ENCODE data around the gene CSK.

The CSK gene

DNA sequence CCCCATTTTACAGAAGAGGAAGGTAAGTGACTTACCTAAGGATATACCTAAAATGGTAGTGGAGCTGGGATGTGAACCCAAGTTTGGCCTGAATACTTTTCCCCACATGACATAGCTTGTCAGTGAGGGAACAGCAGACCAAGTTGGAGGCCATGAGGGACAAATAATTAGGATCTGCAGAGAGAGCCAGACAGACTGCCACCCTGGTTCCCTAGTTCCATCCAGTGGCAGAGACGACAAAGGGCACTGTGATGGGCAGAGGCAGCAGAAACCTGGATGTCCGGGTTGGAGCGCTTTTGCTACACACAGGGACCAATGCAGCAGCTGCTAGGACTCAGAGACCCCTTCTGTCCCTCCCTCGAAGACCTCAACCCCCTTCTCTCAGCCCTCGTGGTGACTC is 45.7 kb downstream of the CSK start:
- no peak for DNase-seq (ENCODE audit: low read depth)
- H3K4me3 ChIP-seq (ENCODE audit: low read length): no peak overlapping the region
- TF ChIP-seq, protein P1, sequence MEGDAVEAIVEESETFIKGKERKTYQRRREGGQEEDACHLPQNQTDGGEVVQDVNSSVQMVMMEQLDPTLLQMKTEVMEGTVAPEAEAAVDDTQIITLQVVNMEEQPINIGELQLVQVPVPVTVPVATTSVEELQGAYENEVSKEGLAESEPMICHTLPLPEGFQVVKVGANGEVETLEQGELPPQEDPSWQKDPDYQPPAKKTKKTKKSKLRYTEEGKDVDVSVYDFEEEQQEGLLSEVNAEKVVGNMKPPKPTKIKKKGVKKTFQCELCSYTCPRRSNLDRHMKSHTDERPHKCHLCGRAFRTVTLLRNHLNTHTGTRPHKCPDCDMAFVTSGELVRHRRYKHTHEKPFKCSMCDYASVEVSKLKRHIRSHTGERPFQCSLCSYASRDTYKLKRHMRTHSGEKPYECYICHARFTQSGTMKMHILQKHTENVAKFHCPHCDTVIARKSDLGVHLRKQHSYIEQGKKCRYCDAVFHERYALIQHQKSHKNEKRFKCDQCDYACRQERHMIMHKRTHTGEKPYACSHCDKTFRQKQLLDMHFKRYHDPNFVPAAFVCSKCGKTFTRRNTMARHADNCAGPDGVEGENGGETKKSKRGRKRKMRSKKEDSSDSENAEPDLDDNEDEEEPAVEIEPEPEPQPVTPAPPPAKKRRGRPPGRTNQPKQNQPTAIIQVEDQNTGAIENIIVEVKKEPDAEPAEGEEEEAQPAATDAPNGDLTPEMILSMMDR (conservative IDR thresholded peaks at IDR 0.05; ENCODE audit: low read length): no peak

DNA sequence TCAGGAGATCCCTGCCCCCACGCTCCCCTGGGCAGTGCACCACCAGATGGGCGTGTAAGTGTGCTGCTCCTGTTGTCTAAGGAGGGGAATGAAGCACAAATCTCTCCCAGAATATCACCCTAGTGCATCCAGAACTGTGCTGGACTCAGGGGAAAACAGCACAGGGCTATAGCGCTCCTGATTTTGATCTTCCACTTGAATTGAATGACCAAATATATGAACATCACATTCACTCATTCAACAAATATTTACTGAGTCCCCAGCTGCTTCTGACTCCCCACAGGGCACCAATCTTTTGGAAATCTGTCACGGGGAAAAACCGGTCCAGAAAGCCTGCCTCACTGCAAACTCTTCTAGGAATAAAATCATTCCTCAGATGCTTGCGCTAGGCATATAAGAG is 47.0 kb downstream of the CSK start:
- no peak for DNase-seq (ENCODE audit: low read depth)
- TF ChIP-seq, protein P1 (conservative IDR thresholded peaks at IDR 0.05; ENCODE audit: low read length): no peak
- no peak overlapping the region for H3K4me3 ChIP-seq (ENCODE audit: low read length)

DNA sequence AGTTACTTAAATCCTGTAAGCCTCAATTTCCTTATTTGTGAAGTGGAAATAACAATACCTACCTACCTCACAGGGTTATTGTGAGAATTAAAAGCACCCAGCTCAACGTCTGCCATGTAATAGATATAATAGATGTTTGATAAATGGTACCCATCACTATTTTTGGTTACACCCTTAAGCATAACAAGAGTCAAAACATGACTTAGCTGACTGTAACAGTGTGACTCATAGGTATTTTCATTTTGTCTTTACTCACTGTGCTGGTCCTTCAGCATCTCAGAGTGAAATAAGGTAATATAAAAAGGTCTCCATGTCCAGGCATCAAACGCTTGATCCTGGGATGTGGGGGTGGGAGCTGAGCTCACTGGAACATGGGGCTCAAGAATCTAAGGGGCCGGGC is 47.6 kb downstream of the CSK start:
- TF ChIP-seq, protein P1 (conservative IDR thresholded peaks at IDR 0.05; ENCODE audit: low read length): no peak
- peak; percentile 5 for DNase-seq (ENCODE audit: low read depth)
- no peak overlapping the region for H3K4me3 ChIP-seq (ENCODE audit: low read length)

DNA sequence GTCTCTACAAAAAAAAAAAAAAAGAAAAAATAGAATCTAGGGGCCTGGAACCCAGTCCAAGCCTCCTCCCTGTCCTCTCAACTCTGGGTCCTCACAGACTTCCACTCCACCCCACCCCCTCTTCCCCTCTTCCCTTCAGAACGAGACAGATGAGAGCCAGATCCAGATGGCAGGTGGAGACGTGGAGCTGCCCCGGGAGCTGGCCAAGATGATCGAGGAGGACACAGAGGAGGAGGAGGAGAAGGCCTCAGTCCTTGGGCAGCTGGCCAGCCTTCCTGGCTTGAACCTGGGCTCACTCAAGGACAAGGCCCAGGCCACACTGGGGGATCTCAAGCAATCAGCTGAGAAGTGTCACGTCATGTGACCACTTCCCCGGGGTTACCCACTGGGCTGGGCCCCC is 48.1 kb downstream of the CSK start:
- DNase-seq (ENCODE audit: low read depth): no peak
- H3K4me3 ChIP-seq (ENCODE audit: low read length): no peak overlapping the region
- TF ChIP-seq, protein P1 (conservative IDR thresholded peaks at IDR 0.05; ENCODE audit: low read length): no peak

DNA sequence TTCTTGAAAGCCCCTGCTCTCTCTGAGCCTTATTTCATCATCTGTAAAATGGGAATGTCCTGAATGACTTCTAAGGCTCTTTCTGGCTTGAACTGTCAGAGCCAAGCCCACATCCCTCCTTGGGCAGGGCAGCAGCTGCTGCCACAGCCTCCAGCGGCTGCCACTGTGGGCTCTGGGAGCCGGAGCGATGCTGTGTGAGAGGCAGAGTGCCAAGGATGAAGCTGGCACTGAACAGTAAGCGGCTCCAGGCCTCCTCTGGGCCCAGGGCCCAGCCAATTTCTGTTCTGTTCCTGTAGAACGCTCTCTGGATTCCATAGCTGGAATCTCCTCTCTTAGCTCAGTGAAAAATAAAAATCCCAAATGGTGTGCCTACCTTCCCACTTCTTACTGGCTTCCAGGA is 49.0 kb downstream of the CSK start:
- DNase-seq (ENCODE audit: low read depth): peak; percentile 27
- TF ChIP-seq, protein P1 (conservative IDR thresholded peaks at IDR 0.05; ENCODE audit: low read length): no peak

DNA sequence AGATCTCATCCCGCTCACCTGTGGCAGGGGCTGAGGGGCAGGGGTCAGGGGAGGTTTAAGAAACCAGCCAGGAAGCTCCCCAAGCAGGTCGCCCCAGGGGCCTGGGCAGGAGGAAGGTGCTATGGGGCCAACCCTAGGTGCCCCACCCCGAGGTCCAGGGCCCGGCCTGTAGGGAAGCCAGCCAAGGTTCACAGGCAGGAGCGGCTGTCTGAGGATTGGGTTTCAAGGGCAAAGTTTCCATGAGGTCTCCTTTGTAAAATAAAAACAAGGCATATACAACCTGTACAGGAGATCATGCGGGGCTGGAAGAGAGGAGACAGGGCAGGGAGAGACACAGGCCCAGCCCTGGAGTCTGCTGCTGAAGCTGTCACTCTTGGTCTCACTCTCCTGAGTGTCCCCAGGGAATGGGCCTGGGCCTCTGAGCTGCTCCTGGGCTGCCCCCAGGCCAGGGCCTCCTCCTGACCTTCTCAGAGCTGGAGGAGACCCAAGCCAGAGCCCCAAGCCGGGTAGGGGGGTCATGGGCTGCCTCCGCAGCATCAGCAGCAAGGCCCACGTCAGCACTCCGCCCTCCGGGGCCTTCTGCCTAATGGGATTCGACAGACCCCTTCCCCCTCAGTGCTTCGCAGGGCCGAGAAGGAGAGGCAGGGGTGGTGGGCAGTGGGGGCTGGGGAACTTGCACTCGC is 50.1 kb downstream of the CSK start:
- no peak overlapping the region for H3K4me3 ChIP-seq (ENCODE audit: low read length)
- TF ChIP-seq, protein P1 (conservative IDR thresholded peaks at IDR 0.05; ENCODE audit: low read length): no peak
- DNase-seq (ENCODE audit: low read depth): no peak

More for the DNA sequence above, 49.0 kb downstream of the CSK start:
- no peak overlapping the region for H3K4me3 ChIP-seq (ENCODE audit: low read length)

DNA sequence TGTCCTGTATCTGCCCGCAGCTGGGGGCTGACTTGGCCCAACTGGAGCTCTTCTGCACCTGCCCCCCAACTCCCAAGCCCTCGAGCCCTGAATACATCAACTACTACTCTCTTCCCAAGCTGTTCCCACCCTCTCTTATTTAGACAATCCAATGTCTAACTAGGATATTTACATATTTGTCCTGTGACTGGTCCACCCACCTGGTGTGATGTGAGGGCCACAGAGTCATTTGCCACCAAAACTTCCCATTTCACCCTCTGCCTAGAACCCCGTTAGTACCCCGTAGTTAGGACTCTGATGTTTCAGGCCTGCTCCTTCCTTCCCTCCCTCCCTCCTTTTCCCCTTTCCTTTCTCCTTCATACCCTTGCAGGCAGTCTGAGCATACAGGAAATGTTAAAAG is 50.9 kb downstream of the CSK start:
- H3K4me3 ChIP-seq (ENCODE audit: low read length): no peak overlapping the region
- no peak for DNase-seq (ENCODE audit: low read depth)
- TF ChIP-seq, protein P1 (conservative IDR thresholded peaks at IDR 0.05; ENCODE audit: low read length): no peak

Data from AG10803 (cell line).